ENCODE measurements around the gene GRIK3.

The GRIK3 gene

GRCh38 chr1:36829961-36830360, 204.4 kb downstream of the GRIK3 start:
- DNase-seq (ENCODE audit: low read depth in 2 of 2) = no peak

GRCh38 chr1:36829066-36829465, 205.2 kb downstream of the GRIK3 start:
- no peak for DNase-seq (ENCODE audit: low read depth in 2 of 2)

GRCh38 chr1:36825226-36825625, 209.1 kb downstream of the GRIK3 start:
- DNase-seq (ENCODE audit: low read depth in 2 of 2) = no peak

- no peak for DNase-seq (ENCODE audit: low read depth in 2 of 2)
Observed at GRCh38 chr1:36824390-36824861, 209.9 kb downstream of the GRIK3 start.

GRCh38 chr1:36822648-36823047, 211.7 kb downstream of the GRIK3 start:
- no peak for DNase-seq (ENCODE audit: low read depth in 2 of 2)

- DNase-seq (ENCODE audit: low read depth in 2 of 2) = no peak
Observed at GRCh38 chr1:36821386-36821785, 212.9 kb downstream of the GRIK3 start.

DNA sequence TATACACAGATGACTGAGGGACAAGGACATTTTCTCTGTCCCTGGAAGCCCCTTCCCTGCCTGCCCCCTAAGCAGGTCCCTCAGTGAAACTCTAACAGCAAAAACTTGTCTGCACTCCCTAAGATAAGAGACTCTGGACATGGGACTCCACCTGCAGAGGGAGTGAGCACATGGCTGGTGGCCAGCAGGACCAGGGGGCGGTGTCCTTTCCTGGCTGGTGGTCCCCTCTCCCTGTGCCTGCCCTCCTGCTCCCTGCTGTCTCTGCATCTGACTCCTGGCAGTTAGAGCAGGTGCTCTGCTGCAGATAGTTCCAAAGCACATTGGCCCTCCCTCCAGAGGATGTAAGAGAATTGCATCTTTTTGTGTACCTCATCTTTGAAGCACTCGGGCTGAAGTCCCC, 215.5 kb downstream of the GRIK3 start:
- DNase-seq (ENCODE audit: low read depth in 2 of 2) = no peak

DNA sequence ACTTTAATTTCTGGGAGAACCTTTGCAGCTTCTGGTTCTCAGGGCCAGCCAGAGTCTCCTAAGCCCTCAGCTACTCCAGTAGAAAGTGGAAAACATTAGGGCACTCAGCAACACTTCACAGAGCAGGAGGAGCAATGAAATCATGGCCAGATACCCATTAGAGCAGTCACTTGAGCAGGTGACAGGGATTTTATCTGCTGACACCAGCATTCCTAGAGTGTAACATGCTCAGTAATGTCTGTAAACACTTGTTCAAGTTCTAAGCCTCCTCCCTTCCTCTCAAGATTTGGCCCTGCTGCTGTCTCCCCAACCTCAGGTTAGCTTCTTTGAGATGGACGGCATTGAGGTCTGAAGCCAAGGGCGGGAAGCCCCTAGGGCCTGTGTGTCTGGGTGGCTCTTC, 218.0 kb downstream of the GRIK3 start:
- no peak for DNase-seq (ENCODE audit: low read depth in 2 of 2)

GRCh38 chr1:36814774-36815173, 219.5 kb downstream of the GRIK3 start:
- no peak for DNase-seq (ENCODE audit: low read depth in 2 of 2)

GRCh38 chr1:36814083-36814482, 220.2 kb downstream of the GRIK3 start:
- DNase-seq (ENCODE audit: low read depth in 2 of 2) = no peak

DNA sequence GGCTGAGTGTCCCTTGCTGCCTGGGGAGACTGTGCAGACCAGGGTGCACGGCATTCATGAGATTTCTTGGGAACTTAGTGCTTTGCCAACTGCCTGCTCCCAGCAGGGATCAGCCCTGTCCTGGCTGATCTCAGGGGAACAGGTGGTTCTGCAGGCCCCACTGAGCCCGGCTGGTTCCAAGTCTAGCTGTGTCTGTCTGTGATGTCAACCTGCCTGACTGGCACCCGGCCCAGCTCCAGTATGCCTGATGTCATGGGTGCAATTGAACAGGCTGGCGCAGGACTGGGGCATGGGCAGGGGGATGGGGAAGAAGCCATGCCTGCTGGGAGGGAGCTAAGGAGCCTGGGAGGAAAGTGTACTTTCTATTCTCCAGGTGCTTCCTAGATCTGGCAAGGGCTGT, 227.1 kb downstream of the GRIK3 start:
- DNase-seq (ENCODE audit: low read depth in 2 of 2) = no peak

- no peak for DNase-seq (ENCODE audit: low read depth in 2 of 2)
Observed at GRCh38 chr1:36805979-36806640, 228.2 kb downstream of the GRIK3 start.

DNA sequence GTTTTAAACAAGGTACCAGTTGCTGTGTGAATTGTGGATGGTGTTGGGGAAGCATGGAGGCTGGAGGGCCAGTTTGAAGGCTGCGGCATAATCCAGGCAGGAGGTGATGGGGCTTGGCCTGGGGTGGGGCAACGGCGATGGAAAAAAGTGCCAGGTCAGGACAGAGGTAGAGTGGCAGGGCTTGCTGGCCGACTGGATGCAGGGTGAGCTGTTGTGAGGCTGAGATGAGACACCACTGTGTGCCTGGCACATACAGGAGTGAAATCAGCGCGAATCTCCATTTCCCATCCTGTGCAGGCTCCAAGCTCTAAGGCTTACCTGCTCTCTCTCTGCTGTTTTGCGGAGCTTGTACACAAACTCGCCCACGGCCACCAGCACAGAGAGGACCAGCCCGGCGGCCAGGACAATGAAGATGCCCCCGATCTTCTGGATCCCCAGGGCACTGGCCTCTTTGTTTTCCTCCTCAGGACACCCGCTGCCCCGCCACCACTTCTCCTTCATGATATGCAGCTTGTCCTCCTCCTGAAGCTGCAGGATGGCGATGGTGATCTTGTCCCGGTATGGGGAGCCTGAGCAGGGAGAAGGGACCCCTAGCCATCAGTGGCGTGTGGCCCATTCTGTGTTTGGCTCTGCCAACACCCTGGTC, 229.5 kb downstream of the GRIK3 start:
- no peak for DNase-seq (ENCODE audit: low read depth in 2 of 2)

GRCh38 chr1:36803868-36804570, 230.3 kb downstream of the GRIK3 start:
- DNase-seq (ENCODE audit: low read depth in 2 of 2) = no peak

DNA sequence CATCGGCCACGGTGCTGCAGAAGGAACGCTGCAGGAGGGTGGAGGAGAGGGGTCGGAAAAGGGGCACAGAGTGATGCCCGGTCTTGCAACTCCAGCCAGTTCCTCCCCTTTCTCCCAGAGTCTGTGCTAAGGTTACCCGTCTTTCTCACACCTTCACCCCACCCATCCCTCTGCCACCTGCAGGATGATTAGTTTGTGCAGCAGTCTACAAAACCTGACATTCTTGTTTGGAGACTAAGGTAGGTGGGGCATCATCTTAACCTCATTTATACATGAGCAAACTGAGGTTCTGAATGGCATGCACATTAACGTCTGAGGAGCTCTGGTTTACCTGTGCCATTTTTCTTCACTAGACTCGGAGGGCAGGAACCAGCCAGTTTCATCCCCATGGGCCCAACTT, 232.3 kb downstream of the GRIK3 start:
- no peak for DNase-seq (ENCODE audit: low read depth in 2 of 2)

DNA sequence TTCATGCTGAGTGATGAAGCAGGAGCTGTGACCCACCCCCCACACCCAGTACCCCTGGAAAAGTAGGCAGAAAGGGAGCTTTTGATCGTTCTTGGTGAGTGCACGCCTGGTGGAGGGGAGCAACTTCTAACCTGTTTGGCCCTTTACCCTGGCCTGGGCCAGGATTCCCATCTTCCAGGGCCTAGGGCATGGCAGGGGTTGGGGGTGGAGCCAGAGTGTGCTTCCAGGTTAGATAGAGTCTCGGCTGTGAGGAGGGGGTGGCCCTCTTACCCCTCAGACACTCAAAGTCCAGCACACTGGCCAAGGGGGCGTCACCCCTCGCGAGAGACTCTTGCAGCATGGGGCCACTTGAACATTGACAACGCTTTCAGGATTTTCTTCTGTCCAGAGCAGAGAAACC, 236.6 kb downstream of the GRIK3 start:
- DNase-seq (ENCODE audit: low read depth in 2 of 2) = no peak

GRCh38 chr1:36796733-36797132, 237.6 kb downstream of the GRIK3 start:
- DNase-seq (ENCODE audit: low read depth in 2 of 2) = no peak

GRCh38 chr1:36796106-36796590, 238.2 kb downstream of the GRIK3 start:
- DNase-seq (ENCODE audit: low read depth in 2 of 2) = no peak

DNA sequence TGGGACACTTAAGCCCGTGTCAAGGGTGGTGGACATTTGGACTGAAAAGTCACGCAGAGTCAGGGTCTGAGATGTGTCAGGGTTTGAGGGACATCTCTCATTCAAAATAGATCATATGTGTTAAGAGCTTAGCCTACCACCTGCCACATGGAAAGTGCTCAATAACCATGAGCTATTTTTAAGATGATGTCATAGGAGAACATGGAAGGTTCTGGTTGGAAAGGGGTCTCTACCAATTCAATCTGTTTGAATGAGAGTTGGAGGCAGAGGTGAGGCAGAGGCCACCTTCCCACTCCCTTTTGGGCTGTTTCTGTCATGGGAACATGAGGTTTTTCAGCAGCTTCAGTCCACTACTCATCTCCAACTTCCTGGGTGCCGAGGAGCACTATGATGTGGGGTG, 239.9 kb downstream of the GRIK3 start:
- DNase-seq (ENCODE audit: low read depth in 2 of 2) = no peak

GRCh38 chr1:36793452-36793851, 240.9 kb downstream of the GRIK3 start:
- DNase-seq (ENCODE audit: low read depth in 2 of 2) = no peak

DNA sequence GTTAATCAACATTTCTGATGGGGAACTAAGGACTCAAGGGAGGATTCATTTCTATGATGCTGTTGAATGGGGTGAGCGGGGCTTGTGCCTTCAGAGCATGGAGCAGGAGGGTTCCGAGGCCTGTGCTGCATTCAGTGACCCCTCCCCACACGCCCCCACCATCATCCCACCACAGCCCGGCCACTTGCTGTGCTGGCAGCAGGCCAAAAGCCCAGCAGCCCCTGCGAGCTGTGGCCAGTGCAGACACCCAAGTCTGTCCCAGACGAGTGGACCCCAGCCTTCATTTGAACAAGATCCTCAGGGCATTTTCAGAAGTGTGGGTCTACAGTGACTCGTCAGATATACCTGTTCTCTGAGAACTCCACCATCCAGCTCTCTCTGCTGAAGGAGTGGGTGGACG, 242.0 kb downstream of the GRIK3 start:
- no peak for DNase-seq (ENCODE audit: low read depth in 2 of 2)

DNA sequence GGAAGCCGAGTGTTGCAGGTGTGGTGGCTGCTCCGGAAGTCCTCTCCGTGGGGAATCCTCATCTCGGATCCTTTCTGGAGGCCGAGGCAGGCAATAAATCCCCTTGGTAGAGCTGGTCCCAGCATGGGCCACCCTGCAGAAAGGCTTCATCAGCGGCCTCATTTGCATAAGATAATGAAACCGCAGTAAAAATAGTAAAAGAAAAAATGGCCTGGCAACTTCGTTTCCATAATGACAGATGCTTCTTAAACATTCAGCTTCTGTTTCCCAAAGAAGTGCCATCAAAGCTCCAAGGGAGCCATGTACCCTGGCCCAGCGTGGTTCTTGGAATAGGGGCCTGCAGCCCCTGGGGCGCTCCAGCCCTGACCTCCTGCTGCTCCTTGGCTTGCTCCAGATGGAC, 244.1 kb downstream of the GRIK3 start:
- no peak for DNase-seq (ENCODE audit: low read depth in 2 of 2)

GRCh38 chr1:36789535-36789934, 244.8 kb downstream of the GRIK3 start:
- no peak for DNase-seq (ENCODE audit: low read depth in 2 of 2)
